Measurements from ENCODE around the gene TNS3. TPM values are rescaled to one million over a fixed set of nuclear protein-coding genes. Genes with fewer than 3 reads are reported as not detected.

Gene TNS3
- total RNA-seq, 3 donors from 2014 or later, result 69.1 to 98.9 (median 69.9) TPM

GRCh38 chr7:47415318-47416212, 166.3 kb downstream of the TNS3 start:
- intact Hi-C loops (cut with DNase I, micrococcal nuclease), result no loop called here
- ATAC-seq (peak; percentile 26), DNase-seq (no peak)
- Histone ChIP-seq H3K4me1 (ENCODE audit: low read depth) (no peaks in the 10 kb centered on the region), H3K36me3 (ENCODE audit: low read depth) (no peaks in the 10 kb centered on the region), H3K9me3 (peaks cover 3% of the 10 kb centered on the region), H3K4me3 (no peak overlapping the region)
- TF ChIP-seq CTCF (IDR thresholded peaks at IDR 0.05), result no peak

GRCh38 chr7:47414342-47415317, 167.3 kb downstream of the TNS3 start:
- no peak for ATAC-seq
- no peak overlapping the region for H3K4me3 ChIP-seq
- H3K4me1 ChIP-seq (ENCODE audit: low read depth), result no peaks in the 10 kb centered on the region
- H3K36me3 ChIP-seq (ENCODE audit: low read depth), result no peaks in the 10 kb centered on the region
- no peak for DNase-seq
- TF ChIP-seq CTCF (IDR thresholded peaks at IDR 0.05), result no peak
- H3K9me3 ChIP-seq, result no peaks in the 10 kb centered on the region
- intact Hi-C loops (cut with DNase I, micrococcal nuclease), result no loop called here

- no peak for ATAC-seq
- TF ChIP-seq CTCF (IDR thresholded peaks at IDR 0.05), result no peak
- no peaks in the 10 kb centered on the region for H3K9me3 ChIP-seq
- no peaks in the 10 kb centered on the region for H3K36me3 ChIP-seq (ENCODE audit: low read depth)
- peaks cover under 1% of the 10 kb centered on the region for H3K4me1 ChIP-seq (ENCODE audit: low read depth)
- DNase-seq, result no peak
- intact Hi-C loops (cut with DNase I, micrococcal nuclease), result no loop called here
- no peak overlapping the region for H3K4me3 ChIP-seq
Observed at GRCh38 chr7:47413526-47414341, 168.2 kb downstream of the TNS3 start.

GRCh38 chr7:47411901-47412300, 170.0 kb downstream of the TNS3 start:
- Histone ChIP-seq H3K36me3 (ENCODE audit: low read depth) (no peaks in the 10 kb centered on the region), H3K9me3 (no peaks in the 10 kb centered on the region), H3K4me1 (ENCODE audit: low read depth) (peaks cover 19% of the 10 kb centered on the region), H3K4me3 (no peak overlapping the region)
- ATAC-seq, result no peak
- intact Hi-C loops (cut with DNase I, micrococcal nuclease), result no loop called here
- no peak for TF ChIP-seq CTCF (IDR thresholded peaks at IDR 0.05)
- no peak for DNase-seq

- no peaks in the 10 kb centered on the region for H3K36me3 ChIP-seq (ENCODE audit: low read depth)
Observed at GRCh38 chr7:47411281-47411869, 170.5 kb downstream of the TNS3 start.

More at GRCh38 chr7:47411281-47411869, 170.5 kb downstream of the TNS3 start:
- H3K4me1 ChIP-seq (ENCODE audit: low read depth), result peaks cover 23% of the 10 kb centered on the region
- ATAC-seq (no peak), DNase-seq (no peak)
- H3K9me3 ChIP-seq, result no peaks in the 10 kb centered on the region
- H3K4me3 ChIP-seq, result no peak overlapping the region
- no peak for TF ChIP-seq CTCF (IDR thresholded peaks at IDR 0.05)
- intact Hi-C loops (cut with DNase I, micrococcal nuclease), result no loop called here

Measured in mucosa of descending colon (tissue), 3 donors.